ENCODE measurements around the gene SRBD1. TPM values are rescaled to one million over a fixed set of nuclear protein-coding genes. Genes with fewer than 3 reads are reported as not detected.

Gene SRBD1
- total RNA-seq, 1 donor from 2014 or later = 13.1 TPM

- peak; percentile 40 for DNase-seq (ENCODE audit: low read depth)
Observed at GRCh38 chr2:45380131-45380836, 230.8 kb downstream of the SRBD1 start.

GRCh38 chr2:45379399-45380087, 231.5 kb downstream of the SRBD1 start:
- DNase-seq (ENCODE audit: low read depth) = no peak

DNA sequence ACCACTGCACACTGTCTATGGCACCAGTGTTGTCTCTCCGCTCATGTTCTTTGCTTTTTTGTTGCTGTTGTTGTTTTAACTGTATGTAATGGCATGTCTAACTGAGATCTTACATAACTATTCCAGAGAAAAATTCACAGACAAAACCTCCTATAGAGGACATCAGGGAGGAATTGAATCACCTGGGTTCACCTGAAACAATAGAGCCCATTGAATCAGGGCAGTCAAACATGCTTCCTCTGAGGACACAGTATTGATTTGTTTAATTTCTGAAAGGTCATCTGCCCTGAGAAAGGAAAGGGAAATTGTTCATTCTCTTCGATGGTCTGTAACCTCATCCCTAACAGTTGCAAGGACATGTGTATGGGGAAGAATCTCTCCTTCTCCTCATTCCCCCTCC, 237.5 kb downstream of the SRBD1 start:
- no peak for DNase-seq (ENCODE audit: low read depth)

DNA sequence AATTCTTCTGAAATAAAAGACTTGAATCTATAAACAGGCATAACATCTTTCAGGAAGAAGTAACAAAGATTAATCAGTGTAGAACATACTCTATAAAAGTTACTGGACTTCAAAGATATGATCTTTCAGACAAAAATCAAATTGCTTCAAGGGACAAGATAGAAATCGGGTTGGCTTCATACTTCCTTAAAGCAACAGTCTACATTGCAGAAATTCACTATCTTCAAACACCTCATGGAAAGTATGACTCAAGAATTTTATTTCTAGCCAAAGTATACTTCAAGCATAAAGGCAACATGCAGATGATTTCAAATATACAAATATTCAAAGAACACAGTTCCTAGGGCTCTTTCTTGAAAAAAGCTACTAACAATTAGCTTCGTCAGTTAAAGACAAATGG, 240.7 kb downstream of the SRBD1 start:
- no peak for DNase-seq (ENCODE audit: low read depth)

GRCh38 chr2:45368792-45369191, 242.3 kb downstream of the SRBD1 start:
- DNase-seq (ENCODE audit: low read depth) = no peak

- DNase-seq (ENCODE audit: low read depth) = no peak
Observed at GRCh38 chr2:45361666-45362065, 249.4 kb downstream of the SRBD1 start.

GRCh38 chr2:45354776-45355175, 256.3 kb downstream of the SRBD1 start:
- DNase-seq (ENCODE audit: low read depth) = no peak

- peak; percentile 57 for DNase-seq (ENCODE audit: low read depth)
Observed at GRCh38 chr2:45353879-45354278, 257.2 kb downstream of the SRBD1 start.

GRCh38 chr2:45352506-45352905, 258.6 kb downstream of the SRBD1 start:
- DNase-seq (ENCODE audit: low read depth) = no peak

DNA sequence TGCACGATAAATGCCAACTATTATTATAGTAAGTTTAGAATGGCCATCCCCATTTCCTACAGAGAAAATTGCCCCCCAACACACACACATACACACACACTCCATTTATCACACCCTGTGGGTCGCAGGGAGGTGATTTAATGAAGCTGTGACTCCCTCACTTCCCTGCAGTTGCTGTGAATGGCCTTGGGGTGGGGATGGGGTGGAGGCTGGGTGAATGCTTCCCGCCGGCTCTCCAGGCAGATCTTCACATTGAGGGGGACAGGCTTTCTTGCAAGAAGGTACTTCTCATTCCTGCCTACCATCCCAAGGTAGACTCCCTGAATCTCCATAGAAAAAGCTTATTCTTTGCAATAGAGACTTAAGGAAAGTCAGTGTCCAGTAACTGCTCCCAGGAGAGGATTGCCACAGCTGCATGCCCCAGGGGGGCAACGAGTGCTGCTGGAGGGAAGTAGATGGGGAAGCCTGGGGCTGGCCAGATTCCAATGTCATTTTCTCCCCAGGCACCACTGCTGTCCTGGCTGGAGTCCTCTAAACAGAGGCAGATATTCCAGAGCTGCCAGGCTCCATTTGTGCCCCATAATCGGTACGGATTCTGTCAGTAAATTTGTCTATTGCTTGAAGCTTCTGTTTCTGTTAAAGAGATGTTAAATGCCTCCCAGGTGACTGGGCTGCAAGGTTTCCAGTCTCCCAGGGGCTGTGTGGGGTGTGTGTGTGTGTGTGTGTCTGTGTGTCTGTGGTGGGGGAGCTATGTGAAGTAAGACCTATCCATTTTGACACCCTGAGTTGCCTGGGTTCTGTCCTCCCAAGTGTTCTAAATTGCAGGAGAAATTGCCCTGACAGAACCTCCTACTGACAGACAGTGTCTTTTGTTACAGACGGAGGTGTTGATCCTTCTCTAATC, 265.5 kb downstream of the SRBD1 start:
- no peak for DNase-seq (ENCODE audit: low read depth)

- no peak for DNase-seq (ENCODE audit: low read depth)
Observed at GRCh38 chr2:45344502-45344901, 266.6 kb downstream of the SRBD1 start.

GRCh38 chr2:45344071-45344470, 267.0 kb downstream of the SRBD1 start:
- DNase-seq (ENCODE audit: low read depth) = no peak

DNA sequence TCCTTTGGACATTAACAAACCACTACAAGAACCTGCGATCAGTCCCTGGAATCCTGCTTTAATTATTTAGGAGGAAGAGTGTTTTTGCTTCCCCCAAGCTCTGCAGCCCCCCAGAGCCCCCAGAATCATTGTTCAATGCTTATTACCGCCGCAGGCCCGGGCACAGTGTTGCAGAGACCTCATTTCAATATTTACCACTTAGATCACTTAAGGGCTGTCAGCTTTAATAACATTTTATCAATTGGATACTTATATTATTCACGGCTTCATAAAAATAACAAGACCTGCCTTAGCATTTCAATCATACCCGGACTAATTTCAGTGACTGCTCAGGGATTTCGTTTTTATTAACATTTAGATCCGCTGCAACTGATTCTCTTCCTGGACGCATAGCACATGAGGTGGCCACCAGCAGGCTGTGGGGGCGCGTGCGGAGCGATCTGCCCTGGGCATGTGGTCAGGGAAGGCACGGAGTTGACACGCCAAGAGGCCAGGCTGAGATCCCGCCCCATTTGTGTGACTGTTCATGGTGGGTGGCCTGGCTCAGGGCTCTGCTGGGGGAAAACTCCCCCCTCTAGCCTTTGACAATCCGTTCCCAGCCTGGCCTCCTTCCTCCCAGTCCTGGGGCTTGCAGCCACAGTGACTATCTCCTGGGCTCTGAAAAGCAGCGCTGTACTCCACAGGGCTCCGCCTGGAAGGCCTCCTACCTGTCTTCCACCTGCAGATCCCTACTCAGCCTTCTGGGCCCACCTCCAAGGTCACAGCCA, 267.6 kb downstream of the SRBD1 start:
- DNase-seq (ENCODE audit: low read depth) = no peak

- DNase-seq (ENCODE audit: low read depth) = no peak
Observed at GRCh38 chr2:45340318-45340717, 270.7 kb downstream of the SRBD1 start.

- DNase-seq (ENCODE audit: low read depth) = no peak
Observed at GRCh38 chr2:45339253-45339652, 271.8 kb downstream of the SRBD1 start.

Other genes with a start within 250 kb of the SRBD1 start
- 1.7 and 2.4 TPM in 2 replicates for gene PRKCE, start 40.4 kb upstream of the SRBD1 start, total RNA-seq

All from myocyte (in vitro differentiated cells).